NCI-H128 (cell line): ENCODE data around the gene TLE3.

ENCODE experiments used
- DNase-seq: peaks from one replicate; lab custom pipeline; 2025; ENCODE audit not compliant: unreplicated experiment; lab: John Stamatoyannopoulos, UW

The TLE3 gene

GRCh38 chr15:70084461-70084860 lies 13.3 kb downstream of the TLE3 start:
- DNase-seq, result no peak

- no peak for DNase-seq
Observed at GRCh38 chr15:70083946-70084345, 13.8 kb downstream of the TLE3 start.

- DNase-seq, result no peak
Observed at GRCh38 chr15:70083418-70083817, 14.3 kb downstream of the TLE3 start.

GRCh38 chr15:70082281-70082900 lies 15.3 kb downstream of the TLE3 start:
- DNase-seq, result no peak

- DNase-seq, result no peak
Observed at GRCh38 chr15:70081612-70082011, 16.1 kb downstream of the TLE3 start.

- no peak for DNase-seq
Observed at GRCh38 chr15:70080347-70080746, 17.4 kb downstream of the TLE3 start.

- no peak for DNase-seq
Observed at GRCh38 chr15:70079888-70080287, 17.8 kb downstream of the TLE3 start.

- DNase-seq, result no peak
Observed at GRCh38 chr15:70078578-70079417, 18.9 kb downstream of the TLE3 start.

GRCh38 chr15:70077188-70078147 lies 20.2 kb downstream of the TLE3 start:
- no peak for DNase-seq

GRCh38 chr15:70074380-70074779 lies 23.3 kb downstream of the TLE3 start:
- no peak for DNase-seq

- DNase-seq, result no peak
Observed at GRCh38 chr15:70072479-70072878, 25.2 kb downstream of the TLE3 start.

GRCh38 chr15:70071799-70072198 lies 25.9 kb downstream of the TLE3 start:
- DNase-seq, result no peak

GRCh38 chr15:70069716-70070115 lies 28.0 kb downstream of the TLE3 start:
- no peak for DNase-seq

- DNase-seq, result no peak
Observed at GRCh38 chr15:70068783-70069565, 28.7 kb downstream of the TLE3 start.

GRCh38 chr15:70067681-70068080 lies 30.0 kb downstream of the TLE3 start:
- DNase-seq, result no peak

GRCh38 chr15:70067011-70067410 lies 30.7 kb downstream of the TLE3 start:
- no peak for DNase-seq

GRCh38 chr15:70066447-70066846 lies 31.3 kb downstream of the TLE3 start:
- no peak for DNase-seq

GRCh38 chr15:70066004-70066403 lies 31.7 kb downstream of the TLE3 start:
- DNase-seq, result no peak

- no peak for DNase-seq
Observed at GRCh38 chr15:70065006-70065722, 32.6 kb downstream of the TLE3 start.

GRCh38 chr15:70064441-70064840 lies 33.3 kb downstream of the TLE3 start:
- DNase-seq, result no peak
